ENCODE measurements around the gene DAB2.

Gene DAB2

DNA sequence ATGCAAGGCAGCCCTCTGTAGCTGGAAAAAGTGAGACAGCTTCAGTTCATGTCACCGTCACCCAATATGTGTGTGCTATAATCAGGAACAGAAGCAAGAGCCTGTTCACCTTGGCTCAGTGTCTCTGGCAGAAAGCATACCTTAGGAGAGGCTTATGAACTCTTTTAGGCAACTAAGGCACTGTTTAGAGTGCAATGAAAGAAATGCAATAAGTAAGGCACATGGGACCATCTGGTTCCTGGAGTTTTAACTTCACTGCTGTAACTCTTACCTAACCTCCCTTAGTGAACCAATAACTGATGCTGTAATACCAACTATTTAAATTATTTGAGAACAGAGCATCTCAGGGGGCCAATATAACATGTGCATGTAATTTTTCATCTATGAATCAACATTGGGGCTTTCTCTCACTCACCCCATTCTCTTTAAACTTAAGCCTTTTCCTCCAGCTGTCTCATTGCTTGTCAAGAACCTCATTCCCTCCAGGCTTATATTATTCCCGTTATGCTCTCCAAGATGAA lies 92.9 kb downstream of the DAB2 start:
- DNase-seq = no peak

DNA sequence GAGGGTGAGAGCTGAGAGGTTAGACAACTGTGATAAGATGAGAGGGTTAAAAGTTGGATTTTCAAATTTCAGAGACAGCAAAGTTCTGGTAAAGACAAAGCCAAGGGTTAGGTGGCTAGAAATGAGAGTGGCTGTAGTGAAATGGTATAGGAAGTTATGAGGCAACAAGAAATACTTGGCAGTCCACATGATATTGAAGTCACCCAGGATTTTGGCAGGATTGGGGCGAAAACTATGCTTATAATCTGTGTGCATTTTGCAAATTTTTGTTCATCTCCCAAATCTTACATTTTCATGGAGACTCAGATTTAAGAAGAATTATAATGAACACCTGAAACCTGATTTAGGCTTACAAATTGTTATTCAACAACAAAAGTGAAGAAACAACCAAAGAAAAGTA lies 96.0 kb downstream of the DAB2 start:
- DNase-seq = no peak

DNA sequence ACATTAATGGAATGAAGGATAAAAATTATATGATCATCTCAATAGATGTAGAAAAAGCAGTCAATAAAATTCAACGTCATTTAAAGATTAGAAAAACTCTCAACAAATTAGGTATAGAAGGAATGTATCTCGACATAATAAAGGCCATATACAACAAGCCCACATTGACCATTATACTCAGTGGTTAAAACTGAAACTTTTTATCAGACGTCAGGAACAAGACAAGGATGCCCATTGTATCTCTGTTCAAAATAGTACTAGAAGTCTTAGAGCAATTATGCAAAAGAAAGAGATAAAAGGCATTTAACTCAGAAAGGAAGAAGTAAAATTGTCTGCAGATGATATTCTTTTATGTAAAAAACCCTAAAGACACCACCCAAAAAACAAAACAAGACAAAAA lies 101.2 kb downstream of the DAB2 start:
- no peak for DNase-seq

Measured in NCI-H524 treated with DMSO at 0.1 percent for 48 hours (cell line).